Activated CD4-positive, alpha-beta T cell treated with anti-CD3 and anti-CD28 coated beads, Interleukin-2, amount 50 U/mL, for 48 hours (primary cell): ENCODE measurements around the gene LSM11.

Source experiments
- DNase-seq, 2 experiments: peaks; one replicate each; pipeline ENCODE4 v3.0.0-alpha.2; 2020

Gene LSM11

GRCh38 chr5:157734436-157734835 is 9.1 kb upstream of the LSM11 start:
- no peak for DNase-seq

GRCh38 chr5:157735991-157736390 is 7.5 kb upstream of the LSM11 start:
- DNase-seq = no peak

GRCh38 chr5:157739388-157740228 is 3.9 kb upstream of the LSM11 start:
- DNase-seq = no peak

GRCh38 chr5:157740229-157740610 is 3.3 kb upstream of the LSM11 start:
- DNase-seq = no peak

GRCh38 chr5:157741131-157741530 is 2.4 kb upstream of the LSM11 start:
- no peak for DNase-seq

- DNase-seq = peak; percentile 28 to 37
Measured at GRCh38 chr5:157744051-157745011, 819 bp downstream of the LSM11 start.

- DNase-seq = no peak
Measured at GRCh38 chr5:157745041-157745456, 1.5 kb downstream of the LSM11 start.

- DNase-seq = no peak
Measured at GRCh38 chr5:157747173-157747740, 3.7 kb downstream of the LSM11 start.

GRCh38 chr5:157747766-157748700 is 4.5 kb downstream of the LSM11 start:
- DNase-seq = no peak

- DNase-seq = no peak
Measured at GRCh38 chr5:157748760-157749461, 5.4 kb downstream of the LSM11 start.

- DNase-seq = no peak
Measured at GRCh38 chr5:157749462-157749799, 5.9 kb downstream of the LSM11 start.

- no peak for DNase-seq
Measured at GRCh38 chr5:157750320-157750719, 6.8 kb downstream of the LSM11 start.

GRCh38 chr5:157756122-157756521 is 12.6 kb downstream of the LSM11 start:
- DNase-seq = no peak

GRCh38 chr5:157758706-157759105 is 15.2 kb downstream of the LSM11 start:
- DNase-seq = no peak

- no peak for DNase-seq
Measured at GRCh38 chr5:157761690-157762621, 18.4 kb downstream of the LSM11 start.

GRCh38 chr5:157764531-157764930 is 21.0 kb downstream of the LSM11 start:
- DNase-seq = no peak

- DNase-seq = no peak
Measured at GRCh38 chr5:157766442-157766841, 22.9 kb downstream of the LSM11 start.

GRCh38 chr5:157766902-157767301 is 23.4 kb downstream of the LSM11 start:
- no peak for DNase-seq

- DNase-seq = no peak
Measured at GRCh38 chr5:157767689-157768088, 24.2 kb downstream of the LSM11 start.

- DNase-seq = no peak
Measured at GRCh38 chr5:157770665-157771064, 27.2 kb downstream of the LSM11 start.

- peak; percentile 31 to 37 for DNase-seq
Measured at GRCh38 chr5:157772127-157772526, 28.6 kb downstream of the LSM11 start.
